Thymus (tissue), 11 donors: ENCODE measurements around the gene LRMDA. TPM values are rescaled to one million over a fixed set of nuclear protein-coding genes. Genes with fewer than 3 reads are reported as not detected.

Experiments used
- DNase-seq, 9 donors: peaks; one replicate each; pipeline ENCODE4 v3.0.0-alpha.2; 2013; ENCODE audit warnings: low spot score in 9 of 9, low read depth in 6 of 9, missing footprints in 1 of 9
- H3K27ac ChIP-seq, 2 donors: one replicate each; pipeline ENCODE4 v1.5.1; 2013; ENCODE audit warnings: control low read depth in 1 of 2, low read depth in 1 of 2, low read length in 1 of 2, mild to moderate bottlenecking in 1 of 2, moderate library complexity in 1 of 2
- H3K27me3 ChIP-seq, 2 donors: one replicate each; pipeline ENCODE4 v1.5.1; 2013; ENCODE audit warnings: low read length in 1 of 2; ENCODE audit not compliant: control insufficient read depth in 2 of 2, insufficient read depth in 1 of 2
- H3K36me3 ChIP-seq, 2 donors: one replicate each; pipeline ENCODE4 v1.5.1; 2013; ENCODE audit warnings: low read length in 1 of 2, mild to moderate bottlenecking in 1 of 2, moderate library complexity in 1 of 2; ENCODE audit not compliant: control insufficient read depth in 2 of 2, insufficient read depth in 2 of 2
- H3K4me1 ChIP-seq, 2 donors: one replicate each; pipeline ENCODE4 v1.5.1; 2013; ENCODE audit warnings: low read length in 2 of 2; ENCODE audit not compliant: control insufficient read depth in 2 of 2, insufficient read depth in 2 of 2
- H3K4me3 ChIP-seq, 2 donors: one replicate each; pipeline ENCODE4 v1.5.1; 2013; ENCODE audit warnings: low read length in 2 of 2, control low read depth in 1 of 2, mild to moderate bottlenecking in 1 of 2
- H3K9me3 ChIP-seq, 2 donors: one replicate each; pipeline ENCODE4 v1.5.1; 2013; ENCODE audit warnings: low read length in 1 of 2, mild to moderate bottlenecking in 1 of 2; ENCODE audit not compliant: control insufficient read depth in 2 of 2, insufficient read depth in 1 of 2
- WGBS: extraction: QIAGEN DNeasy Blood & Tissue Kit; methylation state at CpG from one replicate; pipeline ENCODE4 v1.1.7; 2013; 5-methylcytosine and 5-hydroxymethylcytosine counted together
- polyA plus RNA-seq: library from polyadenylated mRNA; stranded (reverse); fragments of 200-250 nt; gene quantifications from one replicate; pipeline ENCODE4 v1.2.3, GENCODE V29; 2013
- total RNA-seq: library from RNA; stranded (reverse); fragments of 120-200 nt; gene quantifications from one replicate; pipeline ENCODE4 v1.2.4, GENCODE V29; 2013
- donor health status: healthy.

The LRMDA gene
- total and polyA plus RNA-seq, 2 donors, result 2.5 to 4.6 TPM

DNA sequence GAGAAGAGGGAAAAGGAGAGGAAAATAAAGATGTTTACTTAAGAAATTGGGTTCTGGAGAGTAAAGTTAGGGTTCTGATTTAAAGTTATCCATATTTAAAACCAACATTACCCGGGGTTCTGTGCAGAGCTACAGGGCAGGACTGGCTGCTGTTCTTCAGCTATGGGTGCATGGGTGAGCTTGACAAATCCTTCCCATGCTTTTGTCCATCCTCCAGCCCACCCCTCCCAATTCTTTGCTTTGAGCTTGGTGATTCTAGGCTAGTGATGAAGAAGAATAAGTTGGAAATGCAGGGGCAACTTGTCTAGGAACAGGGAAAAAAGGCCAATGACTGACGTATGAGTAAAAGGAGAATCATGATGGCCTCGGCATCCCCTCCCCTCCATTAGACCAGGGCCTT is 636.0 kb downstream of the LRMDA start:
- 95% methylated on average over 3 of the region's 3 CpGs for whole genome bisulfite sequencing
- no peak for DNase-seq
- Histone ChIP-seq H3K27me3 (no peaks in the 10 kb centered on the region), H3K4me1 (no peaks in the 10 kb centered on the region), H3K4me3 (no peak overlapping the region), H3K36me3 (no peaks in the 10 kb centered on the region), H3K27ac (no peak overlapping the region), H3K9me3 (no peaks in the 10 kb centered on the region)

DNA sequence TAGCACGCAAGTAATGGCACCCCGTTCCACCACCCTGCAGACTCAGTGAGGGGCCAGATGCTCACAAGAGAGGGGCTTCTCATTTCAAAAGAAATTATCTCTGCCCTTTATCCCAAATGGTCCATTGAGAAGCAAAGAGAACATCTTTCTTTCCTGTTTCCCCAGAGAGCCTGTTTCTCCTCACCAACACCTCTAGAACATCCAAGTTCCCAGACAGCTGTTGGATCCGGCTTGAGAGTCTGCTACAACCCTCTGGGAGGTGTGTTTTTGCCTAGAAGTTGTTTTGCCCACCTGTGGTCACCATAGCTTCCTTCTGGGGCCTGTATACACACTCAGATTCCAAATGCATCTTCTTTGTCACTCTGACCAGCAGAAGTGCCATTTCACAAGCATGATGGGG is 637.4 kb downstream of the LRMDA start:
- no peaks in the 10 kb centered on the region for H3K27me3 ChIP-seq
- H3K27ac ChIP-seq, result no peak overlapping the region
- H3K9me3 ChIP-seq, result no peaks in the 10 kb centered on the region
- no peak for DNase-seq
- H3K36me3 ChIP-seq, result no peaks in the 10 kb centered on the region
- H3K4me3 ChIP-seq, result no peak overlapping the region
- no peaks in the 10 kb centered on the region for H3K4me1 ChIP-seq
- WGBS, result 94% methylated on average over 3 of the region's 3 CpGs

DNA sequence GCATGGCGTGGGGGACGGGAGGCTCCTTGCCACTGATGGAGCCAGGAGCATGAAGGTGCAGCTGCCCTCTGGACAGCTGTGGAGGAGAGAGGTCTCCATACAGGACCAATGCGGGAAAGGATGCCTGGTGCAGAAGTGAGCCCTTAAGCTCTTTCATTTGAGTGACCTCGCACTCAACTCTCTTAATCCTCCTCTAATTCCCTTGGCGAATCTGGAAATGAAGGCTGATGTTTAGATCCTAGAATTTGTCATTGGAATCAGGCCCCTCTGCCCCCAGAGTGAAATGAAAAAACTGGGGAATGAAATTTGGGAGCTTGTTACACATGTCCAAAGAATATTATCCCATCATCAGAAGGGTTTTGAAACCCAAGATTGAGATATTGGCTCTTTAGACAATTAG is 639.5 kb downstream of the LRMDA start:
- no peak overlapping the region for H3K4me3 ChIP-seq
- no peaks in the 10 kb centered on the region for H3K4me1 ChIP-seq
- H3K27me3 ChIP-seq, result no peaks in the 10 kb centered on the region
- H3K27ac ChIP-seq, result no peak overlapping the region
- DNase-seq, result no peak
- 96% methylated on average over 5 of the region's 5 CpGs for WGBS
- no peaks in the 10 kb centered on the region for H3K9me3 ChIP-seq
- no peaks in the 10 kb centered on the region for H3K36me3 ChIP-seq

GRCh38 chr10:76071653-76072365 is 640.4 kb downstream of the LRMDA start:
- Histone ChIP-seq H3K27ac (no peak overlapping the region), H3K27me3 (no peaks in the 10 kb centered on the region), H3K4me1 (no peaks in the 10 kb centered on the region), H3K9me3 (no peaks in the 10 kb centered on the region), H3K36me3 (no peaks in the 10 kb centered on the region), H3K4me3 (no peak overlapping the region)
- WGBS, result 52% methylated on average over 5 of the region's 5 CpGs
- no peak for DNase-seq

DNA sequence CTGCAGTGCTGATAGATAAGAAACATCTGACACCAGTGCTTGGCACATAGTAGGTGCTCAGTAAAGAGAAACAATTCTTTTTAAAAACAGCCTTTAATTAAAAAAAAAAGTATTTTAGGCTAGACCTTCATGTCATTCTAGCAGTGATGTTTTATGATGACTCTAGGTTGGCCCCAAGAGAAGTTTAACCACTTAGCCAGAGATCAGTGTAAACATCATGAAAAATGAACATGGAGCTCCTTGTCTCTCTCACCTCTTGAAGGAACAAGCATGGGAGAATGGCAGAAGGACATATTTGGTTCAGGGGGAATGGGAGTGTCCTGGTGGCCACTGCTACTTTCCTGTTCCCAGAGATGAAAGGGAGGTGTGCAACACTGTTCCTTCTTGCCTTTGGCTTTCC is 641.0 kb downstream of the LRMDA start:
- Histone ChIP-seq H3K4me1 (no peaks in the 10 kb centered on the region), H3K36me3 (no peaks in the 10 kb centered on the region), H3K4me3 (no peak overlapping the region), H3K9me3 (no peaks in the 10 kb centered on the region), H3K27ac (no peak overlapping the region), H3K27me3 (no peaks in the 10 kb centered on the region)
- no peak for DNase-seq

- no peaks in the 10 kb centered on the region for H3K27me3 ChIP-seq
- H3K27ac ChIP-seq, result no peak overlapping the region
- no peak for DNase-seq
- H3K36me3 ChIP-seq, result no peaks in the 10 kb centered on the region
- H3K4me3 ChIP-seq, result no peak overlapping the region
- H3K4me1 ChIP-seq, result no peaks in the 10 kb centered on the region
- WGBS, result 80% methylated on average over 2 of the region's 2 CpGs
- H3K9me3 ChIP-seq, result no peaks in the 10 kb centered on the region
These were observed 642.1 kb downstream of the LRMDA start for GRCh38 chr10:76073524-76073923.

GRCh38 chr10:76074659-76075058 is 643.2 kb downstream of the LRMDA start:
- WGBS, result 93% methylated on average over 1 of the region's 1 CpG
- Histone ChIP-seq H3K27me3 (no peaks in the 10 kb centered on the region), H3K4me3 (no peak overlapping the region), H3K9me3 (no peaks in the 10 kb centered on the region), H3K4me1 (no peaks in the 10 kb centered on the region), H3K27ac (no peak overlapping the region), H3K36me3 (no peaks in the 10 kb centered on the region)
- DNase-seq, result no peak

DNA sequence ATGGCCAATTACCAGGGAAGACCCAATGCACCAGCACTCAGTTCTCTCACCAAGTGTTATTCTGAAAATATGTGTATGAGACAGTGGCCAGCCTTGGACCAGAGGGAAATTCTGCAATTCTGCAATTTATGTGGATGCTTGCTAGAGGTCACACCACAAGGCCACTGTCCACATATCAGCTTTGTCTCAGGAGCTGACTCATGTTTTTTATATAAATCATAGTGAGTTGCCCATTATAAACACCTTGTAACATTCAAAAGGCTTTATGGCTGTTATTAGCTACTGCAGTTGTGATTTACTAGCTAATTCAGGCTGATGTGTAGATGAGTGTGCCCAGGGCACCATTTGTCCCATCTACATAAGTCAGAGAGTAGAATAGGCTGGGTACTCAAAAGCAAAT is 649.0 kb downstream of the LRMDA start:
- H3K4me1 ChIP-seq, result no peaks in the 10 kb centered on the region
- no peak for DNase-seq
- H3K27ac ChIP-seq, result no peak overlapping the region
- H3K36me3 ChIP-seq, result no peaks in the 10 kb centered on the region
- H3K4me3 ChIP-seq, result no peak overlapping the region
- H3K9me3 ChIP-seq, result no peaks in the 10 kb centered on the region
- H3K27me3 ChIP-seq, result no peaks in the 10 kb centered on the region

GRCh38 chr10:76080991-76081390 is 649.6 kb downstream of the LRMDA start:
- H3K4me1 ChIP-seq, result no peaks in the 10 kb centered on the region
- no peaks in the 10 kb centered on the region for H3K9me3 ChIP-seq
- no peak overlapping the region for H3K27ac ChIP-seq
- H3K27me3 ChIP-seq, result no peaks in the 10 kb centered on the region
- WGBS, result 96% methylated on average over 3 of the region's 3 CpGs
- DNase-seq, result no peak
- H3K36me3 ChIP-seq, result no peaks in the 10 kb centered on the region
- no peak overlapping the region for H3K4me3 ChIP-seq

GRCh38 chr10:76082232-76082631 is 650.8 kb downstream of the LRMDA start:
- H3K27me3 ChIP-seq, result no peaks in the 10 kb centered on the region
- H3K4me3 ChIP-seq, result no peak overlapping the region

More at GRCh38 chr10:76082232-76082631, 650.8 kb downstream of the LRMDA start:
- H3K27ac ChIP-seq, result no peak overlapping the region
- no peaks in the 10 kb centered on the region for H3K9me3 ChIP-seq
- no peaks in the 10 kb centered on the region for H3K36me3 ChIP-seq
- 85% methylated on average over 3 of the region's 3 CpGs for WGBS
- no peak for DNase-seq
- H3K4me1 ChIP-seq, result no peaks in the 10 kb centered on the region
